ENCODE results near the gene BTBD1.

BTBD1 gene

GRCh38 chr15:83066734-83067637 lies at the start of gene BTBD1:
TSS of gene BTBD1 (minus strand) at chr15:83067252. CDS start at chr15:83067151, 101 bp downstream.
- TF ChIP-seq GATA3 (IDR thresholded peaks at IDR 0.05; ENCODE audit: low read depth, low read length): no peak
- 0 out of 2 replicates have a peak, but pooled peaks have one; percentile 6 for TF ChIP-seq GATA2 (IDR thresholded peaks at IDR 0.05; ENCODE audit: low read depth, low read length)

GRCh38 chr15:83115831-83116565 lies 48.9 kb upstream of the BTBD1 start:
- TF ChIP-seq GATA2 (IDR thresholded peaks at IDR 0.05; ENCODE audit: low read depth, low read length) (no peak), GATA3 (IDR thresholded peaks at IDR 0.05; ENCODE audit: low read depth, low read length) (no peak)

GRCh38 chr15:83115410-83115809 lies 48.4 kb upstream of the BTBD1 start:
- no peak for TF ChIP-seq GATA3 (IDR thresholded peaks at IDR 0.05; ENCODE audit: low read depth, low read length)
- TF ChIP-seq GATA2 (IDR thresholded peaks at IDR 0.05; ENCODE audit: low read depth, low read length): no peak

- TF ChIP-seq GATA2 (IDR thresholded peaks at IDR 0.05; ENCODE audit: low read depth, low read length): no peak
- TF ChIP-seq GATA3 (IDR thresholded peaks at IDR 0.05; ENCODE audit: low read depth, low read length): no peak
Measured at GRCh38 chr15:83114856-83115255, 47.8 kb upstream of the BTBD1 start.

GRCh38 chr15:83113881-83114674 lies 47.0 kb upstream of the BTBD1 start:
- no peak for TF ChIP-seq GATA3 (IDR thresholded peaks at IDR 0.05; ENCODE audit: low read depth, low read length)
- TF ChIP-seq GATA2 (IDR thresholded peaks at IDR 0.05; ENCODE audit: low read depth, low read length): no peak

GRCh38 chr15:83112956-83113299 lies 45.9 kb upstream of the BTBD1 start:
- TF ChIP-seq GATA3 (IDR thresholded peaks at IDR 0.05; ENCODE audit: low read depth, low read length) (no peak), GATA2 (IDR thresholded peaks at IDR 0.05; ENCODE audit: low read depth, low read length) (no peak)

GRCh38 chr15:83112233-83112955 lies 45.3 kb upstream of the BTBD1 start:
- TF ChIP-seq GATA2 (IDR thresholded peaks at IDR 0.05; ENCODE audit: low read depth, low read length) (no peak), GATA3 (IDR thresholded peaks at IDR 0.05; ENCODE audit: low read depth, low read length) (no peak)

- no peak for TF ChIP-seq GATA3 (IDR thresholded peaks at IDR 0.05; ENCODE audit: low read depth, low read length)
- no peak for TF ChIP-seq GATA2 (IDR thresholded peaks at IDR 0.05; ENCODE audit: low read depth, low read length)
Measured at GRCh38 chr15:83111149-83111548, 44.1 kb upstream of the BTBD1 start.

GRCh38 chr15:83110381-83110780 lies 43.3 kb upstream of the BTBD1 start:
- no peak for TF ChIP-seq GATA3 (IDR thresholded peaks at IDR 0.05; ENCODE audit: low read depth, low read length)
- no peak for TF ChIP-seq GATA2 (IDR thresholded peaks at IDR 0.05; ENCODE audit: low read depth, low read length)

- TF ChIP-seq GATA2 (IDR thresholded peaks at IDR 0.05; ENCODE audit: low read depth, low read length): no peak
- no peak for TF ChIP-seq GATA3 (IDR thresholded peaks at IDR 0.05; ENCODE audit: low read depth, low read length)
Measured at GRCh38 chr15:83109532-83109931, 42.5 kb upstream of the BTBD1 start.

GRCh38 chr15:83108266-83109219 lies 41.5 kb upstream of the BTBD1 start:
- TF ChIP-seq GATA3 (IDR thresholded peaks at IDR 0.05; ENCODE audit: low read depth, low read length) (no peak), GATA2 (IDR thresholded peaks at IDR 0.05; ENCODE audit: low read depth, low read length) (no peak)

- TF ChIP-seq GATA2 (IDR thresholded peaks at IDR 0.05; ENCODE audit: low read depth, low read length): no peak
- no peak for TF ChIP-seq GATA3 (IDR thresholded peaks at IDR 0.05; ENCODE audit: low read depth, low read length)
Measured at GRCh38 chr15:83107841-83108181, 40.8 kb upstream of the BTBD1 start.
